SU-DHL-6 (cell line): ENCODE measurements around the gene ARPC5.
"Not testable (repeated sequence)": the region's sequence is repeated elsewhere in the genome, so short reads cannot be mapped to it uniquely, and the experiment has no call there.

Experiments
- H2AFZ ChIP-seq: fragments of 200-600 bp; sonication (generic); 2 replicates; pipeline ENCODE4 v1.6.1; 2014; ENCODE audit warnings: low read depth, mild to moderate bottlenecking, moderate library complexity, mixed read lengths, antibody characterized with exemption, low read length; ENCODE audit not compliant: severe bottlenecking
- H3F3A ChIP-seq: fragments of 200-600 bp; shearing (Covaris generic); 2 replicates; pipeline ENCODE4 v1.6.0; 2016; ENCODE audit warnings: antibody characterized with exemption, mild to moderate bottlenecking; ENCODE audit not compliant: insufficient read depth
- H3K27ac ChIP-seq: fragments of 200-600 bp; sonication (generic); 2 replicates; pipeline ENCODE4 v1.5.1; 2016; ENCODE audit warnings: low read depth, mild to moderate bottlenecking, low read length, moderate library complexity, mixed read lengths
- H3K27me3 ChIP-seq: fragments of 200-600 bp; sonication (generic), shearing (Covaris generic); 2 replicates; pipeline ENCODE4 v1.6.0; 2014; ENCODE audit warnings: mild to moderate bottlenecking, low read length
- H3K36me3 ChIP-seq: fragments of 200-600 bp; sonication (generic); 2 replicates; pipeline ENCODE4 v1.6.1; 2014; ENCODE audit warnings: mild to moderate bottlenecking, low read length, mixed read lengths
- H3K4me2 ChIP-seq: fragments of 300-600, 200-600 bp; shearing (Covaris generic), sonication (generic); 2 replicates; pipeline ENCODE4 v1.6.0; 2014; ENCODE audit warnings: low read length, low read depth, mild to moderate bottlenecking; ENCODE audit not compliant: poor library complexity, severe bottlenecking
- H3K4me3 ChIP-seq: fragments of 200-600 bp; sonication (generic); 2 replicates; pipeline ENCODE4 v1.5.1; 2014; ENCODE audit warnings: antibody characterized with exemption, low read length, mild to moderate bottlenecking, mixed read lengths; ENCODE audit not compliant: insufficient read depth, poor library complexity, severe bottlenecking
- H3K79me2 ChIP-seq: fragments of 200-600 bp; sonication (generic); 2 replicates; pipeline ENCODE4 v1.6.1; 2014; ENCODE audit warnings: mild to moderate bottlenecking, low read length, moderate library complexity; ENCODE audit not compliant: insufficient read depth
- H3K9ac ChIP-seq: fragments of 200-600 bp; sonication (generic); 2 replicates; pipeline ENCODE4 v1.7.0; 2014; ENCODE audit warnings: mild to moderate bottlenecking, low read length
- H3K9me2 ChIP-seq: fragments of 200-600 bp; sonication (generic); replicated peaks from 2 replicates; pipeline ENCODE4 v1.6.1; 2014; ENCODE audit warnings: low read length; ENCODE audit not compliant: insufficient read depth
- H3K9me3 ChIP-seq: fragments of 200-600 bp; sonication (generic); 2 replicates; pipeline ENCODE4 v1.6.1; 2014; ENCODE audit warnings: low read length, mixed read lengths; ENCODE audit not compliant: insufficient read depth
- H4K20me1 ChIP-seq: fragments of 200-600 bp; sonication (generic); 2 replicates; pipeline ENCODE4 v1.6.1; 2014; ENCODE audit warnings: low read depth, mild to moderate bottlenecking, antibody characterized with exemption, low read length, moderate library complexity, mixed read lengths
- CTCF ChIP-seq: fragments of 200-600 bp; sonication (generic); IDR thresholded peaks from one replicate; pipeline ENCODE4 v1.5.1; 2017; ENCODE audit warnings: antibody characterized with exemption, mild to moderate bottlenecking, low read length, moderate library complexity; ENCODE audit not compliant: insufficient read depth, poor library complexity, severe bottlenecking
- EZH2phosphoT487 ChIP-seq: fragments of 200-600 bp; sonication (generic), shearing (Covaris generic); conservative IDR thresholded peaks from 2 replicates; pipeline ENCODE4 v1.6.1; 2018; ENCODE audit warnings: mild to moderate bottlenecking, antibody characterized with exemption, low read length, moderate library complexity, mixed read lengths

Gene ARPC5

DNA sequence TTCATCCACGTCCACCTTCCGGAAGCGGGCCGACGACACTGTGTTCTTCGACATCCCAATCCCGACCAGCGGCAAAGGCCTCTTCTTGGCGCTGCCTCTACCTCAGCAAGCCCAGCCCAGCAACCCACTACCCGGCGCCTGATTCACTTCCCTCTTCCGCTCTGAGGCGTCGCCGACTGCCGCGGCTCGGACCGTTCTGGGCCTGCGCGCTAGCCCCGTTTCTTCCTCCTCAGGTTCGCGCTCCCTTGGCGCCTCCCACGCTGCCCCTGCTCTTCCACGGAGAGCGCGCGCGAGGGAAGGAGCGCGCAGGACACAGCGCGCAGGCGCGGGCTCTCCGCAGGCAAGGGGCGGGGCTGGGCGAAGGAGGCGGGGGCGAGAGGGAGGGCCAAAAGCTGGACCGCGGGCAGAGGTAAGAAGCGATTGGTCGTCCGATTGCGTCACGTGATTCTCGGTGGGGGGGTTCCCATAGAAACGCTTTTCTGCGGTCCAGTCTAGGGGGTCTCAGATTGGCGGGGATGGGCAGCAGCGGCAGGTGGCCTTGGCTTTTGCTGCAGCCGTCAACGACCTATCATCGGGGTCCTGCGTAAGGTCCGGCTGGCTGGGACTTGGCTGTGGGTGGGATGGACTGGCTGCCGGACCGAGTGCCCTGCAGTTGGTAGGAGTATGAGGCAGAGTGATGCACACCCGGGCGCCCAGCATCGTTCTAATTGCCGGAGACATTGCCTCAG is at the start of gene ARPC5:
ARPC5 (minus strand) TSS at position 178 of the 728 bp plus-strand sequence; CDS start at position 54, 124 bp downstream.
- H2AFZ ChIP-seq: peak within 1 kb of the TSS; percentile 95

DNA sequence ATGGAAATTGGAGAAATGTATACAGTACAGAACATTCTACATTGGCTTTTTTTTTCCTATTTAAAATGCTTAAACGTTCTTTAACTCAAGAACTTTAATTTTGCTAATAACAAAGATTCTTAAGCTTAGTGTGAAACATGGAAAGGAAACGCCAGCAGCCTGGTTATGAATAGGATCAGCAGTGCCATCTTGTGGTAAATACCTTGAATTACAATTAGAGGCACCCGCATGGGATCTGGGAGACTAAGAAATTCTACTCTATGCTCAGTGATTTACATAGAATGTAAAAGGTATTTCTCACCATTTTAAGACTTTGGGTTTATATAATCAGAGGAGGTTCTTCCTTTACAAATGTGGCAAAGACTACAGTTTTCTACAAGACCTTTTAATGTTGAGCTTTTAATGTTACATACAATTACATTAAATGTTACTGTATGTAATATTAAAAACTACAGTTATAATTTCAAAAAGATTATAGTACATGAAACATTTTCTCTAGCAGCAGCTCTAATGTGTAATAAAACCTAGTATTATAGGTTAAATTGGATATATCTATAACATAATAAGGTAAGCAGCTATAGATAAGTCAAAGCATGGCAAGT is 49.6 kb upstream of the ARPC5 start:
- Histone ChIP-seq H3K4me2 (no peak overlapping the region), H3K27ac (no peak overlapping the region), H4K20me1 (no peaks in the 10 kb centered on the region), H3K4me3 (no peak overlapping the region), H3K9me3 (no peaks in the 10 kb centered on the region), H3K79me2 (no peaks in the 10 kb centered on the region), H3K9ac (no peak overlapping the region), H3K27me3 (no peaks in the 10 kb centered on the region), H3F3A (no peaks in the 10 kb centered on the region), H3K36me3 (no peaks in the 10 kb centered on the region), H3K9me2 (no peaks in the 10 kb centered on the region), H2AFZ (no peak overlapping the region)
- TF ChIP-seq EZH2phosphoT487 (no peak), CTCF (peak; percentile 51)

More for the DNA sequence above, at the start of gene ARPC5:
- no peaks in the 10 kb centered on the region for H3K9me3 ChIP-seq
- peak within 1 kb of the TSS; percentile 79 for H3K27ac ChIP-seq
- H4K20me1 ChIP-seq: peaks cover 19% of the 10 kb centered on the region
- peaks cover 40% of the 10 kb centered on the region for H3K79me2 ChIP-seq
- peaks cover 18% of the 10 kb centered on the region; the same call in 1 of the 2 replicates for H3K36me3 ChIP-seq
- TF ChIP-seq EZH2phosphoT487: no peak
- no peaks in the 10 kb centered on the region for H3K9me2 ChIP-seq
- peak within 1 kb of the TSS; percentile 99 for H3K4me3 ChIP-seq
- peaks cover 22% of the 10 kb centered on the region for H3F3A ChIP-seq
- H3K4me2 ChIP-seq: peak within 1 kb of the TSS; percentile 83
- peak within 1 kb of the TSS; percentile 91 for H3K9ac ChIP-seq
- H3K27me3 ChIP-seq: no peaks in the 10 kb centered on the region

GRCh38 chr1:183679363-183679762 is 43.8 kb upstream of the ARPC5 start:
- not testable (repeated sequence) for H3K79me2 ChIP-seq, H3K9me2 ChIP-seq, H3K27ac ChIP-seq, H2AFZ ChIP-seq, H3K9ac ChIP-seq, H3F3A ChIP-seq, H3K9me3 ChIP-seq, H3K36me3 ChIP-seq, H3K4me2 ChIP-seq, H3K4me3 ChIP-seq, H4K20me1 ChIP-seq, H3K27me3 ChIP-seq

DNA sequence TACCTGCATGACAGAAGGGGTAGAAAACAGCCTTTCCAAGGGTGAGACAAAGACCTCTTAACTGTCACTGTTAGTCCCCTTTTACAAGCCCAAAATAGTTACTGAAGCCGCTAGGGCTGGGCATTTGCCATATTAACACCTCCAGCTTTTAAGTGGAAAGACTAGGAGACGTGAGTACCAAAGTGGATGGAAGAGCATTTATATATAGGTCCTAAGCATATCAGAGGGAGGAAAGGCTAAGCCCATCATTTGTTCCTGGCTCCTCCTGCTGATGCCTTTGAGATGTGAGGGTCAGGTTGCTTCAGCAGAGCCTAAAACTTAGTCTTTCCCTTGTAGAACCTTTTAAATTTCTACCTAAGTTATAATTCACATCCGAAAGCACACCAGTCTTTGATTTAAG is 43.2 kb upstream of the ARPC5 start:
- H2AFZ ChIP-seq: no peak overlapping the region
- no peak overlapping the region for H3K4me3 ChIP-seq
- no peak overlapping the region for H3K4me2 ChIP-seq

More for the DNA sequence above, 43.2 kb upstream of the ARPC5 start:
- H3K9me2 ChIP-seq: no peaks in the 10 kb centered on the region
- no peak for TF ChIP-seq CTCF
- no peak for TF ChIP-seq EZH2phosphoT487
- no peaks in the 10 kb centered on the region for H3K9me3 ChIP-seq
- no peaks in the 10 kb centered on the region for H3K79me2 ChIP-seq
- no peak overlapping the region for H3K27ac ChIP-seq
- no peaks in the 10 kb centered on the region for H4K20me1 ChIP-seq
- no peaks in the 10 kb centered on the region for H3F3A ChIP-seq
- no peak overlapping the region for H3K9ac ChIP-seq
- H3K36me3 ChIP-seq: no peaks in the 10 kb centered on the region
- no peaks in the 10 kb centered on the region for H3K27me3 ChIP-seq
